ENCODE data around the gene EFCAB10.

Gene EFCAB10

DNA sequence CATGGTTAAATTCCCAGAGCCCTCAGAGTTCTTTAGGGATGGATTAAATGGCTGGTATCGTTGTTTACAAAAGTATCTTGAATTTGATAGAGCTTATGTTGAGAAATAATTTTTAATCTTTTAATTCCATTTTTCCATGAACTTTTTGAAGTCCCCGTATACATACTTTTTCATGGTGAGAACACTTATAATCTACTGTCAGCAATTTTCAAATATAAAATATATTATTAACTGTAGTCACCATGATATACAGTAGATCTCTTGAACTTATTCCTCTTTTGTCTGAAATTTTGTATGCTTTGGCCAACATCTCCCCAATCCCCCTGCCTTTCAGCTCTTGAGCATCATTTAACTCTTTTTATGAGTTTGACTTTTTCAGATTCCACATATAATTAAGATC lies 9.4 kb downstream of the EFCAB10 start:
- no peak overlapping the region for H3K4me2 ChIP-seq (ENCODE audit: low read length, poor library complexity, severe bottlenecking)
- peaks cover 12 to 35% of the 10 kb centered on the region in 2 experiments for H3K36me3 ChIP-seq (ENCODE audit: control insufficient read depth in 1 of 2, insufficient read depth in 2 of 2, low read depth in 1 of 2, low read length in 2 of 2)
- no peak overlapping the region for H2AK5ac ChIP-seq (ENCODE audit: low read length, severe bottlenecking)
- H2BK5ac ChIP-seq (ENCODE audit: low read depth, low read length, poor library complexity, severe bottlenecking): no peak overlapping the region
- H2AFZ ChIP-seq (ENCODE audit: low read depth, low read length): no peak overlapping the region
- WGBS: 83% methylated on average over 1 of the region's 2 CpGs
- H4K8ac ChIP-seq (ENCODE audit: low read length): no peak overlapping the region
- no peaks in the 10 kb centered on the region for H3K4me1 ChIP-seq (ENCODE audit: control insufficient read depth, insufficient read depth, low read depth, low read length)
- no peak overlapping the region for H3K27ac ChIP-seq (ENCODE audit: low read length, poor library complexity, severe bottlenecking)
- no peak overlapping the region for H2BK120ac ChIP-seq (ENCODE audit: low read depth, low read length)
- no peak overlapping the region for H3K9ac ChIP-seq (ENCODE audit: low read length)
- H3K18ac ChIP-seq (ENCODE audit: low read depth in 1 of 2, low read length in 2 of 2): no peak overlapping the region
- H2BK12ac ChIP-seq (ENCODE audit: low read length in 2 of 2): no peak overlapping the region
- H4K91ac ChIP-seq (ENCODE audit: low read length): no peak overlapping the region
- no peaks in the 10 kb centered on the region for H3K9me3 ChIP-seq (ENCODE audit: control insufficient read depth, low read length)
- H2BK15ac ChIP-seq (ENCODE audit: low read depth, poor library complexity, severe bottlenecking): no peak overlapping the region
- no peak for DNase-seq
- H3K79me1 ChIP-seq (replicated peaks; ENCODE audit: low read length, poor library complexity, severe bottlenecking): no peaks in the 10 kb centered on the region
- H3K23ac ChIP-seq (ENCODE audit: low read length in 2 of 2): no peak overlapping the region
- no peak overlapping the region for H3K14ac ChIP-seq (ENCODE audit: low read length in 2 of 2)
- no peak overlapping the region for H3K4me3 ChIP-seq (ENCODE audit: insufficient read depth in 1 of 2, low read depth in 1 of 2, low read length in 2 of 2)
- no peak overlapping the region for H3K4ac ChIP-seq (ENCODE audit: low read depth in 1 of 2, low read length in 2 of 2)
- H3K27me3 ChIP-seq (ENCODE audit: control insufficient read depth in 1 of 2, insufficient read depth in 1 of 2, low read length in 2 of 2): no peaks in the 10 kb centered on the region

DNA sequence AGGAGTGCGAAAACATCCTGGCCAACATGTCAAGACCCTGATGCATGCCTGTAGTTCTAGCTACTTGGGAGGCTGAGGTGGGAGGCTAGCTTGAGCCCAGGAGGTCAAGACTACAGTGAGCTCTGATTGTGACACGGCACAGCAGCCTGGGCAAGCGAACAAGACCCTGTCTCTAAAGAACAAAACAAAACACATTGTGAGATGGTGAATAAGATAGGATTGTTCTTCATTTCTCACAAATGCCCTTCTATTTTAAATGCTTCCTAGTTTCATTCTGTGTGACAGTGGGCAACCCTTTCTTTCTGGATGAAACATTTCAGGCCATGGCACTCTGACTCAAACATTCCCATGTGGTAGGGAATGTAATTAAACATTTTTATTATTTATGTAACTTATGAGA lies 13.5 kb downstream of the EFCAB10 start:
- Histone ChIP-seq H3K18ac (ENCODE audit: low read depth in 1 of 2, low read length in 2 of 2) (no peak overlapping the region), H2BK5ac (ENCODE audit: low read depth, low read length, poor library complexity, severe bottlenecking) (no peak overlapping the region), H3K4me3 (ENCODE audit: insufficient read depth in 1 of 2, low read depth in 1 of 2, low read length in 2 of 2) (no peak overlapping the region), H3K14ac (ENCODE audit: low read length in 2 of 2) (no peak overlapping the region), H2BK12ac (ENCODE audit: low read length in 2 of 2) (no peak overlapping the region), H3K4me2 (ENCODE audit: low read length, poor library complexity, severe bottlenecking) (no peak overlapping the region), H3K9me3 (ENCODE audit: control insufficient read depth, low read length) (no peaks in the 10 kb centered on the region), H3K27ac (ENCODE audit: low read length, poor library complexity, severe bottlenecking) (no peak overlapping the region), H2BK15ac (ENCODE audit: low read depth, poor library complexity, severe bottlenecking) (no peak overlapping the region), H3K23ac (ENCODE audit: low read length in 2 of 2) (no peak overlapping the region), H4K8ac (ENCODE audit: low read length) (no peak overlapping the region), H2BK120ac (ENCODE audit: low read depth, low read length) (no peak overlapping the region), H2AFZ (ENCODE audit: low read depth, low read length) (no peak overlapping the region), H3K36me3 (ENCODE audit: control insufficient read depth in 1 of 2, insufficient read depth in 2 of 2, low read depth in 1 of 2, low read length in 2 of 2) (peaks cover 28 to 72% of the 10 kb centered on the region in 2 experiments), H3K27me3 (ENCODE audit: control insufficient read depth in 1 of 2, insufficient read depth in 1 of 2, low read length in 2 of 2) (no peaks in the 10 kb centered on the region), H3K4ac (ENCODE audit: low read depth in 1 of 2, low read length in 2 of 2) (no peak overlapping the region), H3K4me1 (ENCODE audit: control insufficient read depth, insufficient read depth, low read depth, low read length) (no peaks in the 10 kb centered on the region), H3K79me1 (replicated peaks; ENCODE audit: low read length, poor library complexity, severe bottlenecking) (peaks cover 1% of the 10 kb centered on the region), H4K91ac (ENCODE audit: low read length) (no peak overlapping the region), H3K9ac (ENCODE audit: low read length) (no peak overlapping the region), H2AK5ac (ENCODE audit: low read length, severe bottlenecking) (no peak overlapping the region)
- WGBS: 100% methylated on average over 1 of the region's 3 CpGs
- DNase-seq: no peak

DNA sequence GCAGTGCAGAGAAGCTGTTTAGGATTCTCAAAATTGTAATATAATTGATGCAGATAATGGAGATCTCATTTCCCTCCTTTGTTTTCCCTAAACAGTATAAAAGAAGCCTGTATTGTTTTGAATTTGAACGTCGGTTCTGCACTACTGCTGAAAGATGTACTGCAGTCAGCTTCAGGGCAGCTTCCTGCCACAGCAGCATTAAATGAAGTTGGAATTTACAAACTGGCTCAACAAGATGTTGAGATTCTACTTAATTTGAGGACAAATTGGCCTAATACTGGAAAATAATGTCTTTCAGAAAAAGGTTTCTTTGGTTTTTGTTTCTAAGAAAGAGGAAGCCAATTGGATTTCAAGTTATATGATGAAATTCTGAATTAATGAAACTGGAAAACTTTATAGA lies 14.3 kb downstream of the EFCAB10 start:
- Histone ChIP-seq H3K4me3 (ENCODE audit: insufficient read depth in 1 of 2, low read depth in 1 of 2, low read length in 2 of 2) (no peak overlapping the region), H4K8ac (ENCODE audit: low read length) (no peak overlapping the region), H4K91ac (ENCODE audit: low read length) (no peak overlapping the region), H2AFZ (ENCODE audit: low read depth, low read length) (no peak overlapping the region), H3K4me1 (ENCODE audit: control insufficient read depth, insufficient read depth, low read depth, low read length) (no peaks in the 10 kb centered on the region), H3K23ac (ENCODE audit: low read length in 2 of 2) (no peak overlapping the region), H3K79me1 (replicated peaks; ENCODE audit: low read length, poor library complexity, severe bottlenecking) (peaks cover 3% of the 10 kb centered on the region), H2BK5ac (ENCODE audit: low read depth, low read length, poor library complexity, severe bottlenecking) (no peak overlapping the region), H3K4ac (ENCODE audit: low read depth in 1 of 2, low read length in 2 of 2) (no peak overlapping the region), H3K27me3 (ENCODE audit: control insufficient read depth in 1 of 2, insufficient read depth in 1 of 2, low read length in 2 of 2) (no peaks in the 10 kb centered on the region), H3K18ac (ENCODE audit: low read depth in 1 of 2, low read length in 2 of 2) (no peak overlapping the region), H3K14ac (ENCODE audit: low read length in 2 of 2) (no peak overlapping the region), H2BK120ac (ENCODE audit: low read depth, low read length) (no peak overlapping the region), H3K9ac (ENCODE audit: low read length) (no peak overlapping the region), H2BK12ac (ENCODE audit: low read length in 2 of 2) (no peak overlapping the region), H3K9me3 (ENCODE audit: control insufficient read depth, low read length) (no peaks in the 10 kb centered on the region), H2AK5ac (ENCODE audit: low read length, severe bottlenecking) (no peak overlapping the region), H3K27ac (ENCODE audit: low read length, poor library complexity, severe bottlenecking) (no peak overlapping the region), H3K4me2 (ENCODE audit: low read length, poor library complexity, severe bottlenecking) (no peak overlapping the region), H2BK15ac (ENCODE audit: low read depth, poor library complexity, severe bottlenecking) (no peak overlapping the region), H3K36me3 (ENCODE audit: control insufficient read depth in 1 of 2, insufficient read depth in 2 of 2, low read depth in 1 of 2, low read length in 2 of 2) (peaks cover 35 to 68% of the 10 kb centered on the region in 2 experiments)
- WGBS: 90% methylated on average over 2 of the region's 2 CpGs
- DNase-seq: no peak

DNA sequence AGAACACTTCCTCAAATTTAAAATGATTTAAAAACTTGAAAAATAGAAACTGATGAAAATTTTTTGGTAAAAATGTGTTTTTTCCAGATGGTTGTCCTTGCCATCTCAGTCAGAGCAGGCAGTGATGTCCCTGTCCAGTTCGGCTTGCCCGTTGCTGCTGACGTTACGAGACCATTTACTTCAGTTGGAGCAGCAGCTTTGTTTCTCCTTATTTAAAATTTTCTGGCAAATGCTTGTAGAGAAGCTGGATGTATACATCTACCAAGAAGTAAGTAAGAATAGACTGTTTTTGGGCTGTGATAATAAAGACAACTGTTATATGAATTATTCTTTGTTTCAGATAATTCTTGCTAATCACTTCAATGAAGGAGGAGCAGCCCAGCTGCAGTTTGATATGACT lies 16.1 kb downstream of the EFCAB10 start:
- Histone ChIP-seq H3K4me2 (ENCODE audit: low read length, poor library complexity, severe bottlenecking) (no peak overlapping the region), H3K27me3 (ENCODE audit: control insufficient read depth in 1 of 2, insufficient read depth in 1 of 2, low read length in 2 of 2) (no peaks in the 10 kb centered on the region), H2BK12ac (ENCODE audit: low read length in 2 of 2) (no peak overlapping the region), H4K8ac (ENCODE audit: low read length) (no peak overlapping the region), H3K36me3 (ENCODE audit: control insufficient read depth in 1 of 2, insufficient read depth in 2 of 2, low read depth in 1 of 2, low read length in 2 of 2) (peaks cover 41 to 79% of the 10 kb centered on the region in 2 experiments), H3K79me1 (replicated peaks; ENCODE audit: low read length, poor library complexity, severe bottlenecking) (peaks cover 5% of the 10 kb centered on the region), H2AFZ (ENCODE audit: low read depth, low read length) (no peak overlapping the region), H2BK5ac (ENCODE audit: low read depth, low read length, poor library complexity, severe bottlenecking) (no peak overlapping the region), H3K4ac (ENCODE audit: low read depth in 1 of 2, low read length in 2 of 2) (no peak overlapping the region), H3K23ac (ENCODE audit: low read length in 2 of 2) (no peak overlapping the region), H3K4me3 (ENCODE audit: insufficient read depth in 1 of 2, low read depth in 1 of 2, low read length in 2 of 2) (no peak overlapping the region), H2BK120ac (ENCODE audit: low read depth, low read length) (no peak overlapping the region), H3K9me3 (ENCODE audit: control insufficient read depth, low read length) (no peaks in the 10 kb centered on the region), H3K4me1 (ENCODE audit: control insufficient read depth, insufficient read depth, low read depth, low read length) (no peaks in the 10 kb centered on the region), H4K91ac (ENCODE audit: low read length) (no peak overlapping the region), H3K14ac (ENCODE audit: low read length in 2 of 2) (no peak overlapping the region), H2AK5ac (ENCODE audit: low read length, severe bottlenecking) (no peak overlapping the region), H3K27ac (ENCODE audit: low read length, poor library complexity, severe bottlenecking) (no peak overlapping the region), H3K9ac (ENCODE audit: low read length) (no peak overlapping the region), H3K18ac (ENCODE audit: low read depth in 1 of 2, low read length in 2 of 2) (no peak overlapping the region), H2BK15ac (ENCODE audit: low read depth, poor library complexity, severe bottlenecking) (no peak overlapping the region)
- WGBS: 99% methylated on average over 4 of the region's 4 CpGs
- DNase-seq: no peak

All from mesenchymal stem cell (in vitro differentiated cells and primary cell).